HG03039 (cell line): ENCODE data around the gene LSM12.
A peak's percentile ranks its signal among the peaks of the same experiment; 100 is the strongest.
"Not testable (repeated sequence)": the region's sequence is repeated elsewhere in the genome, so short reads cannot be mapped to it uniquely, and the experiment has no call there.

Experiments
- ATAC-seq: cut with Tn5 transposase; IDR thresholded peaks from one replicate; pipeline ENCODE4 v1.9.1; 2021; ENCODE audit warnings: mild to moderate bottlenecking, moderate library complexity; ENCODE audit not compliant: unreplicated experiment

Gene LSM12

GRCh38 chr17:44076716-44077594 lies 10.5 kb upstream of the LSM12 start:
- no peak for ATAC-seq

GRCh38 chr17:44075598-44076293 lies 9.3 kb upstream of the LSM12 start:
- no peak for ATAC-seq

GRCh38 chr17:44074911-44075285 lies 8.4 kb upstream of the LSM12 start:
- no peak for ATAC-seq

GRCh38 chr17:44074231-44074910 lies 7.9 kb upstream of the LSM12 start:
- ATAC-seq: no peak

GRCh38 chr17:44071772-44072171 lies 5.3 kb upstream of the LSM12 start:
- no peak for ATAC-seq

- ATAC-seq: no peak
Observed at GRCh38 chr17:44071198-44071520, 4.7 kb upstream of the LSM12 start.

GRCh38 chr17:44070455-44071197 lies 4.2 kb upstream of the LSM12 start, which contains the start of gene G6PC3:
G6PC3 (plus strand) TSS chr17:44070735; CDS start chr17:44070966, 231 bp downstream.
- peak; percentile 63 for ATAC-seq

- ATAC-seq: no peak
Observed at GRCh38 chr17:44069974-44070454, 3.5 kb upstream of the LSM12 start.

- ATAC-seq: no peak
Observed at GRCh38 chr17:44067545-44067940, 1.1 kb upstream of the LSM12 start.

- ATAC-seq: no peak
Observed at GRCh38 chr17:44065668-44066203, 735 bp downstream of the LSM12 start.

- no peak for ATAC-seq
Observed at GRCh38 chr17:44063704-44064639, 2.5 kb downstream of the LSM12 start.

- ATAC-seq: no peak
Observed at GRCh38 chr17:44062871-44063270, 3.6 kb downstream of the LSM12 start.

- ATAC-seq: no peak
Observed at GRCh38 chr17:44061446-44061845, 5.0 kb downstream of the LSM12 start.

GRCh38 chr17:44059101-44059892 lies 7.2 kb downstream of the LSM12 start:
- no peak for ATAC-seq

GRCh38 chr17:44053125-44053872 lies 13.2 kb downstream of the LSM12 start:
- ATAC-seq: no peak

- ATAC-seq: no peak
Observed at GRCh38 chr17:44049294-44050060, 17.0 kb downstream of the LSM12 start.

GRCh38 chr17:44046893-44047292 lies 19.6 kb downstream of the LSM12 start:
- not testable (repeated sequence) for ATAC-seq
